NCI-H510A treated with DMSO at 0.1 percent for 48 hours (cell line): ENCODE data around the gene ABCC2.
A peak's percentile ranks its signal among the peaks of the same experiment; 100 is the strongest.
"Not testable (repeated sequence)": the region's sequence is repeated elsewhere in the genome, so short reads cannot be mapped to it uniquely, and the experiment has no call there.

Source experiments
- DNase-seq: peaks from one replicate; lab custom pipeline; 2025; lab: John Stamatoyannopoulos, UW

Gene ABCC2

GRCh38 chr10:99809481-99809880 is 27.0 kb downstream of the ABCC2 start:
- no peak for DNase-seq

- no peak for DNase-seq
These were observed 27.6 kb downstream of the ABCC2 start for GRCh38 chr10:99809931-99810615.

- no peak for DNase-seq
These were observed 29.7 kb downstream of the ABCC2 start for GRCh38 chr10:99812177-99812576.

GRCh38 chr10:99814143-99814542 is 31.7 kb downstream of the ABCC2 start:
- DNase-seq, result no peak

GRCh38 chr10:99815621-99816020 is 33.2 kb downstream of the ABCC2 start:
- no peak for DNase-seq

- no peak for DNase-seq
These were observed 45.5 kb downstream of the ABCC2 start for GRCh38 chr10:99827936-99828335.

GRCh38 chr10:99828464-99828863 is 46.0 kb downstream of the ABCC2 start:
- DNase-seq, result no peak

GRCh38 chr10:99832439-99832838 is 50.0 kb downstream of the ABCC2 start:
- DNase-seq, result no peak

GRCh38 chr10:99834410-99834809 is 52.0 kb downstream of the ABCC2 start:
- no peak for DNase-seq

GRCh38 chr10:99835947-99836346 is 53.5 kb downstream of the ABCC2 start:
- no peak for DNase-seq

- no peak for DNase-seq
These were observed 54.3 kb downstream of the ABCC2 start for GRCh38 chr10:99836711-99837110.

GRCh38 chr10:99840859-99841258 is 58.4 kb downstream of the ABCC2 start:
- not testable (repeated sequence) for DNase-seq

- no peak for DNase-seq
These were observed 59.3 kb downstream of the ABCC2 start for GRCh38 chr10:99841746-99842145.

- no peak for DNase-seq
These were observed 60.9 kb downstream of the ABCC2 start for GRCh38 chr10:99843310-99843709.

GRCh38 chr10:99844433-99844955 is 62.1 kb downstream of the ABCC2 start:
- no peak for DNase-seq

GRCh38 chr10:99845837-99846382 is 63.5 kb downstream of the ABCC2 start:
- peak; percentile 83 for DNase-seq

- no peak for DNase-seq
These were observed 66.6 kb downstream of the ABCC2 start for GRCh38 chr10:99849057-99849456.

- no peak for DNase-seq
These were observed 67.1 kb downstream of the ABCC2 start for GRCh38 chr10:99849536-99849935.

GRCh38 chr10:99850021-99850766 is 67.8 kb downstream of the ABCC2 start:
- DNase-seq, result no peak

GRCh38 chr10:99850767-99851340 is 68.4 kb downstream of the ABCC2 start:
- DNase-seq, result no peak

GRCh38 chr10:99851825-99852224 is 69.4 kb downstream of the ABCC2 start:
- DNase-seq, result no peak

GRCh38 chr10:99852481-99853213 is 70.2 kb downstream of the ABCC2 start:
- DNase-seq, result no peak
